Liver (tissue), 9 donors: Measurements from ENCODE around the gene CHKB. TPM values are rescaled to one million over a fixed set of nuclear protein-coding genes. Genes with fewer than 3 reads are reported as not detected.

Experiments used
- DNase-seq: peaks from one replicate; pipeline ENCODE4 v3.0.0-alpha.2; 2017; ENCODE audit warnings: low spot score
- H3K27ac ChIP-seq, 2 donors: one replicate each; pipeline ENCODE4 v1.7.0; 2013; ENCODE audit warnings: inconsistent platforms in 2 of 2, low read length in 2 of 2, control low read depth in 1 of 2, low read depth in 1 of 2, mild to moderate bottlenecking in 1 of 2
- H3K27me3 ChIP-seq, 4 donors: one replicate each; pipeline versions ENCODE4 v1.6.1 to v1.7.0; 2013; ENCODE audit warnings: low read length in 3 of 4, inconsistent platforms in 1 of 4, mild to moderate bottlenecking in 1 of 4, moderate library complexity in 1 of 4; ENCODE audit not compliant: control insufficient read depth in 4 of 4, insufficient read depth in 4 of 4
- H3K36me3 ChIP-seq, 4 donors: one replicate each; pipeline versions ENCODE4 v1.6.1 to v1.7.0; 2013; ENCODE audit warnings: low read length in 3 of 4, mild to moderate bottlenecking in 3 of 4, low read depth in 1 of 4, moderate library complexity in 1 of 4; ENCODE audit not compliant: control insufficient read depth in 4 of 4, insufficient read depth in 3 of 4
- H3K4me1 ChIP-seq, 4 donors: one replicate each; pipeline versions ENCODE4 v1.6.1 to v1.7.0; 2013; ENCODE audit warnings: low read length in 3 of 4, mild to moderate bottlenecking in 3 of 4, moderate library complexity in 1 of 4; ENCODE audit not compliant: control insufficient read depth in 4 of 4, insufficient read depth in 4 of 4
- H3K4me3 ChIP-seq, 3 donors: one replicate each; pipeline versions ENCODE4 v1.6.1 to v1.7.0; 2013; ENCODE audit warnings: low read length in 3 of 3, control low read depth in 1 of 3, low read depth in 1 of 3, mild to moderate bottlenecking in 1 of 3
- H3K9ac ChIP-seq, 2 donors: one replicate each; pipeline ENCODE4 v1.7.0; 2013; ENCODE audit warnings: low read length in 2 of 2, mild to moderate bottlenecking in 2 of 2, moderate library complexity in 2 of 2, control low read depth in 1 of 2, low read depth in 1 of 2
- H3K9me3 ChIP-seq, 4 donors: one replicate each; pipeline versions ENCODE4 v1.6.1 to v1.7.0; 2013; ENCODE audit warnings: low read length in 3 of 4; ENCODE audit not compliant: control insufficient read depth in 4 of 4
- CTCF ChIP-seq: fragments of 150-350 bp; IDR thresholded peaks from 2 replicates; pipeline ENCODE4 v1.5.1; 2017; ENCODE audit warnings: improper control_type of control experiment, low read depth, low read length; ENCODE audit not compliant: missing input control
- EGR1 ChIP-seq, 2 donors: IDR thresholded peaks; 2 replicates each; pipeline ENCODE4 v1.6.1; 2016 to 2018; ENCODE audit warnings: antibody characterized with exemption in 2 of 2, low read depth in 2 of 2
- FOXA1 ChIP-seq: IDR thresholded peaks from 2 replicates; pipeline ENCODE4 v1.6.1; 2016; ENCODE audit warnings: antibody characterized with exemption
- FOXA2 ChIP-seq: IDR thresholded peaks from 2 replicates; pipeline ENCODE4 v1.6.1; 2016; ENCODE audit warnings: antibody characterized with exemption
- GABPA ChIP-seq, 2 donors: IDR thresholded peaks in 1 of 2; conservative IDR thresholded peaks in 1 of 2; 2 replicates each; pipeline ENCODE4 v1.6.1; 2016; ENCODE audit warnings: antibody characterized with exemption in 2 of 2, mild to moderate bottlenecking in 1 of 2, moderate library complexity in 1 of 2
- HNF4A ChIP-seq, 2 donors: conservative IDR thresholded peaks; 2 replicates each; pipeline ENCODE4 v1.6.1; 2016; ENCODE audit warnings: antibody characterized with exemption in 2 of 2, mild to moderate bottlenecking in 2 of 2
- HNF4G ChIP-seq: IDR thresholded peaks from 2 replicates; pipeline ENCODE4 v1.6.1; 2016; ENCODE audit warnings: antibody characterized with exemption
- JUND ChIP-seq, 2 donors: IDR thresholded peaks; 2 replicates each; pipeline ENCODE4 v1.6.1; 2016; ENCODE audit warnings: antibody characterized with exemption in 2 of 2
- MAX ChIP-seq: IDR thresholded peaks from 2 replicates; pipeline ENCODE4 v1.6.1; 2016; ENCODE audit warnings: antibody characterized with exemption
- NR2F2 ChIP-seq: IDR thresholded peaks from 2 replicates; pipeline ENCODE4 v1.6.1; 2016; ENCODE audit warnings: antibody characterized with exemption
- RAD21 ChIP-seq, 2 donors: IDR thresholded peaks; 2 replicates each; pipeline ENCODE4 v1.6.1; 2016; ENCODE audit warnings: antibody characterized with exemption in 2 of 2, mild to moderate bottlenecking in 2 of 2
- REST ChIP-seq: IDR thresholded peaks from 2 replicates; pipeline ENCODE4 v1.6.1; 2016; ENCODE audit warnings: antibody characterized with exemption, mild to moderate bottlenecking
- RXRA ChIP-seq, 2 donors: IDR thresholded peaks; 2 replicates each; pipeline ENCODE4 v1.6.1; 2017 to 2018; ENCODE audit warnings: antibody characterized with exemption in 2 of 2, mild to moderate bottlenecking in 1 of 2
- SP1 ChIP-seq: IDR thresholded peaks from 2 replicates; pipeline ENCODE4 v1.6.1; 2018; ENCODE audit warnings: antibody characterized with exemption, mild to moderate bottlenecking
- TAF1 ChIP-seq: conservative IDR thresholded peaks from 2 replicates; pipeline ENCODE4 v1.6.1; 2016; ENCODE audit warnings: antibody characterized with exemption, mild to moderate bottlenecking
- YY1 ChIP-seq: IDR thresholded peaks from 2 replicates; pipeline ENCODE4 v1.6.1; 2016; ENCODE audit warnings: antibody characterized with exemption, mild to moderate bottlenecking
- ZBTB33 ChIP-seq: IDR thresholded peaks from 2 replicates; pipeline ENCODE4 v1.6.1; 2016; ENCODE audit warnings: antibody characterized with exemption
- WGBS: extraction: QIAGEN DNeasy Blood & Tissue Kit; methylation state at CpG from one replicate; pipeline ENCODE4 v1.1.7; 2013; 5-methylcytosine and 5-hydroxymethylcytosine counted together
- polyA plus RNA-seq, 2 donors: library from polyadenylated mRNA; stranded (reverse) in 1 of 2; unstranded in 1 of 2; fragments of 200-250 nt in 1 of 2; fragments of >200 nt in 1 of 2; fragmentation: Nextera tagmentation in 1 of 2; extraction: Ambion mirVana in 1 of 2; gene quantifications; one replicate each; pipeline versions ENCODE4 v1.2.1 to v1.2.3, GENCODE V29; 2013 to 2015
- total RNA-seq, 2 donors: library from RNA; depleted of rRNA; stranded (reverse); fragments of >200 nt; gene quantifications; one replicate each; pipeline ENCODE4 v1.2.3, GENCODE V29; 2014
- donor health status: healthy.
- donor health status: healthy.
- donor health status: healthy.
- donor health status: healthy.
- donor health status: healthy.

The CHKB gene
- total and polyA plus RNA-seq, 4 donors, result 17.9 to 24.2 (median 20.6) TPM

- Histone ChIP-seq H3K27ac (peak overlapping the region in 1 of 2 donors; percentile 22), H3K27me3 (no peaks in the 10 kb centered on the region), H3K9ac (peak overlapping the region in 1 of 2 donors; percentile 30), H3K9me3 (no peaks in the 10 kb centered on the region), H3K4me1 (peaks cover 10 to 23% (median 16%) of the 10 kb centered on the region in 4 donors), H3K4me3 (peak overlapping the region; percentile 74 to 77 (median 74)), H3K36me3 (peaks cover 0 to 1% (median 0%) of the 10 kb centered on the region in 4 donors)
- DNase-seq, result no peak
- 96% methylated on average over 22 of the region's 22 CpGs for WGBS
- no peak for TF ChIP-seq FOXA2
- no peak for TF ChIP-seq SP1
- no peak for TF ChIP-seq YY1
- no peak for TF ChIP-seq FOXA1
- TF ChIP-seq RXRA (IDR thresholded peaks at IDR 0.05), result no peak
- no peak for TF ChIP-seq HNF4G
Measured at GRCh38 chr22:50581031-50581949, 1.4 kb downstream of the CHKB start.

GRCh38 chr22:50579752-50580151 is 2.9 kb downstream of the CHKB start:
- no peak overlapping the region for H3K9ac ChIP-seq
- WGBS, result 94% methylated on average over 4 of the region's 4 CpGs
- H3K4me1 ChIP-seq, result peaks cover 10 to 23% (median 16%) of the 10 kb centered on the region in 4 donors
- H3K36me3 ChIP-seq, result peaks cover 0 to 1% (median 0%) of the 10 kb centered on the region in 4 donors
- H3K27ac ChIP-seq, result no peak overlapping the region
- TF ChIP-seq ZBTB33 (no peak), REST (no peak), TAF1 (no peak), RXRA (IDR thresholded peaks at IDR 0.05) (no peak), RAD21 (IDR thresholded peaks at IDR 0.05) (no peak), EGR1 (IDR thresholded peaks at IDR 0.05; ENCODE audit: low read depth in 2 of 2) (no peak), FOXA2 (no peak), FOXA1 (no peak), CTCF (no peak), SP1 (no peak), HNF4G (no peak), NR2F2 (no peak), HNF4A (conservative IDR thresholded peaks at IDR 0.05) (no peak), YY1 (no peak), GABPA (IDR thresholded peaks at IDR 0.05 in 1 of 2, conservative IDR thresholded peaks at IDR 0.05 in 1 of 2) (no peak), MAX (no peak), JUND (IDR thresholded peaks at IDR 0.05) (no peak)
- no peak for DNase-seq
- no peaks in the 10 kb centered on the region for H3K27me3 ChIP-seq
- no peaks in the 10 kb centered on the region for H3K9me3 ChIP-seq
- H3K4me3 ChIP-seq, result no peak overlapping the region
